Glutamatergic neuron (in vitro differentiated cells): ENCODE data around the gene SERPINB11. TPM values are rescaled to one million over a fixed set of nuclear protein-coding genes. Genes with fewer than 3 reads are reported as not detected.

ENCODE experiments used
- DNase-seq: peaks from one replicate; pipeline ENCODE4 v3.0.0; 2022
- H3K27ac Mint-ChIP-seq: one replicate; pipeline ENCODE4 v1.8.0; 2020; ENCODE audit warnings: mild to moderate bottlenecking, mixed read lengths, inconsistent platforms; ENCODE audit not compliant: unreplicated experiment
- H3K27me3 Mint-ChIP-seq: one replicate; pipeline ENCODE4 v1.8.0; 2020; ENCODE audit warnings: mild to moderate bottlenecking, moderate library complexity, mixed read lengths, inconsistent platforms; ENCODE audit not compliant: unreplicated experiment
- H3K36me3 Mint-ChIP-seq: one replicate; pipeline ENCODE4 v1.8.0; 2020; ENCODE audit warnings: mild to moderate bottlenecking, mixed read lengths, inconsistent platforms; ENCODE audit not compliant: unreplicated experiment
- H3K4me1 Mint-ChIP-seq: one replicate; pipeline ENCODE4 v1.8.0; 2020; ENCODE audit warnings: mild to moderate bottlenecking, low read depth, mixed read lengths, inconsistent platforms; ENCODE audit not compliant: unreplicated experiment
- H3K4me3 Mint-ChIP-seq: one replicate; pipeline ENCODE4 v1.8.0; 2020; ENCODE audit warnings: mild to moderate bottlenecking, mixed read lengths, inconsistent platforms; ENCODE audit not compliant: unreplicated experiment
- H3K9me3 Mint-ChIP-seq: one replicate; pipeline ENCODE4 v1.8.0; 2020; ENCODE audit warnings: mild to moderate bottlenecking, moderate library complexity, mixed read lengths, inconsistent platforms; ENCODE audit not compliant: unreplicated experiment
- total RNA-seq: library from RNA; stranded (reverse); fragmentation: NEBNext Ultra II Directional; extraction: Animal tissue kit (Norgen Biotek cat#: 25700); gene quantifications from one replicate; pipeline ENCODE4 v1.2.1, GENCODE V29; 2021; ENCODE audit not compliant: unreplicated experiment
- TF ChIP-seq, protein P1 (sequence below): fragments of 200-600 bp; sonication (generic); IDR thresholded peaks from one replicate; pipeline ENCODE4 v1.5.0; 2021; ENCODE audit not compliant: partially characterized antibody, unreplicated experiment

SERPINB11 gene
- total RNA-seq, 1 donor from 2014 or later: not detected

DNA sequence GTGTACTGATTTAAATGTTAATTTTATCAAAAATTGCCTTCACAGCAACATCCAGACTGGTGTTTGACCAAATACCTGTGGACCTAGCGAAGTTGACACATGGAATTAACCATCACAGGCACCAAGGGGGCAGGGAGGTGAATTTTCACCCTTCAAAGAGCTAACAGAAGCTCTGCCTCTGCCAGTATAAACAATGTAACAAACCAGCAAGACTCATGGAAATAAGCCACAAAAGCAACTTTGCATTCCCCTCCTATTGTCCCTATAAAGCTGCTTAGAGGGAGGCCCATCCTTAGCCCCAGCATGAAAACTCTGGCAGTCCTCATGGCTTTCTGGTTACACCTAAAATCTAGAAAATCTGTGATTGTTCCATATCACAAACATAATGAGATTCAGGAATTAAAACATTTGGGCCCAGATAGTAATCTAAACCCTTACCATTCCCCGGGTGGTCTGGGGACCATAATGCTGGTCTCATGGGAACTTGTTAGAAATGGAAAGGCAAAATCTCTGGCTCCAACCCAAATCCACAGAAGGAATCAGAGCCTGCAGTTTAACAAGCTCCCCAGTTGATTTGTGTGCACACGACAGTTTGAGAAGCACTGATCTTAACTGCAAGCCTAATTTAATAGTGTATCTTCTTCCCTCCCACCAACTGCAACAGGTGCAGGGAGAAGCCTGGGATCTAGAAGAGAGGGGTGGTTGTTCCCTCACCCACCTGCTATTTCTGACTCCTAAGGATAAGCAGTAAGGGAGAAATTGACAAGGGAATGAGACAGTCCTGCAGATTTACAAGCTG is 23.1 kb downstream of the SERPINB11 start:
- TF ChIP-seq, protein P1, sequence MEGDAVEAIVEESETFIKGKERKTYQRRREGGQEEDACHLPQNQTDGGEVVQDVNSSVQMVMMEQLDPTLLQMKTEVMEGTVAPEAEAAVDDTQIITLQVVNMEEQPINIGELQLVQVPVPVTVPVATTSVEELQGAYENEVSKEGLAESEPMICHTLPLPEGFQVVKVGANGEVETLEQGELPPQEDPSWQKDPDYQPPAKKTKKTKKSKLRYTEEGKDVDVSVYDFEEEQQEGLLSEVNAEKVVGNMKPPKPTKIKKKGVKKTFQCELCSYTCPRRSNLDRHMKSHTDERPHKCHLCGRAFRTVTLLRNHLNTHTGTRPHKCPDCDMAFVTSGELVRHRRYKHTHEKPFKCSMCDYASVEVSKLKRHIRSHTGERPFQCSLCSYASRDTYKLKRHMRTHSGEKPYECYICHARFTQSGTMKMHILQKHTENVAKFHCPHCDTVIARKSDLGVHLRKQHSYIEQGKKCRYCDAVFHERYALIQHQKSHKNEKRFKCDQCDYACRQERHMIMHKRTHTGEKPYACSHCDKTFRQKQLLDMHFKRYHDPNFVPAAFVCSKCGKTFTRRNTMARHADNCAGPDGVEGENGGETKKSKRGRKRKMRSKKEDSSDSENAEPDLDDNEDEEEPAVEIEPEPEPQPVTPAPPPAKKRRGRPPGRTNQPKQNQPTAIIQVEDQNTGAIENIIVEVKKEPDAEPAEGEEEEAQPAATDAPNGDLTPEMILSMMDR: no peak
- no peak overlapping the region for H3K27ac Mint-ChIP-seq
- no peaks in the 10 kb centered on the region for H3K27me3 Mint-ChIP-seq
- H3K4me1 Mint-ChIP-seq: no peaks in the 10 kb centered on the region
- H3K4me3 Mint-ChIP-seq: no peak overlapping the region
- peaks cover 2% of the 10 kb centered on the region for H3K9me3 Mint-ChIP-seq
- no peak for DNase-seq
- no peaks in the 10 kb centered on the region for H3K36me3 Mint-ChIP-seq

- no peaks in the 10 kb centered on the region for H3K4me1 Mint-ChIP-seq
- no peaks in the 10 kb centered on the region for H3K27me3 Mint-ChIP-seq
- H3K9me3 Mint-ChIP-seq: peaks cover 2% of the 10 kb centered on the region
- H3K4me3 Mint-ChIP-seq: no peak overlapping the region
- TF ChIP-seq, protein P1: no peak
- no peak overlapping the region for H3K27ac Mint-ChIP-seq
- no peaks in the 10 kb centered on the region for H3K36me3 Mint-ChIP-seq
- DNase-seq: no peak
These were observed 28.0 kb downstream of the SERPINB11 start for GRCh38 chr18:63730773-63731172.

DNA sequence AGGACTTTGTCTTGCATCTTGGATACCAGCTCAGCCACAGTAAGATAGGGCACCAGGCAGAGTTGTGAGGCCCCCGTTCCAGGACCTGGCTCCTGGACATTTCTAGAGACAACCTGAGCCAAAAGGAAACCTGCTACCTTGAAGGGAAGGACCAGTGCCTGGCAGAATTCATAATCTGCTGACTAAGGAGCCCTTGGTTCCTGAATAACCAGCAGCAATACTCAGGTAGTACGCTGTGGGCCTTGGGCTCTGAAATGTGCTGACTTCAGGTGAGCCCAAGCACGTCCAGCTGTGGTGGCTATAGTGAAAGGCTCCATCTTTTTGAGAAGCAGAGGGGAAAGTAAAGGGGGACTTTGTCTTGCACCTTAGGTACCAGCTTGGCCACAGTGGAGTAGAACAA is 28.5 kb downstream of the SERPINB11 start:
- no peak overlapping the region for H3K4me3 Mint-ChIP-seq
- H3K27me3 Mint-ChIP-seq: no peaks in the 10 kb centered on the region
- no peak for DNase-seq
- H3K9me3 Mint-ChIP-seq: peaks cover 2% of the 10 kb centered on the region
- H3K27ac Mint-ChIP-seq: no peak overlapping the region
- no peaks in the 10 kb centered on the region for H3K4me1 Mint-ChIP-seq
- no peaks in the 10 kb centered on the region for H3K36me3 Mint-ChIP-seq
- TF ChIP-seq, protein P1: no peak

GRCh38 chr18:63736876-63737275 is 34.1 kb downstream of the SERPINB11 start:
- no peaks in the 10 kb centered on the region for H3K9me3 Mint-ChIP-seq
- H3K27me3 Mint-ChIP-seq: no peaks in the 10 kb centered on the region
- no peaks in the 10 kb centered on the region for H3K36me3 Mint-ChIP-seq
- TF ChIP-seq, protein P1: no peak
- no peak for DNase-seq
- no peak overlapping the region for H3K4me3 Mint-ChIP-seq
- H3K4me1 Mint-ChIP-seq: no peaks in the 10 kb centered on the region
- H3K27ac Mint-ChIP-seq: no peak overlapping the region

GRCh38 chr18:63741769-63742168 is 39.0 kb downstream of the SERPINB11 start:
- H3K4me3 Mint-ChIP-seq: no peak overlapping the region
- H3K27me3 Mint-ChIP-seq: no peaks in the 10 kb centered on the region
- no peaks in the 10 kb centered on the region for H3K4me1 Mint-ChIP-seq
- DNase-seq: no peak
- no peak overlapping the region for H3K27ac Mint-ChIP-seq
- TF ChIP-seq, protein P1: no peak
- no peaks in the 10 kb centered on the region for H3K9me3 Mint-ChIP-seq
- H3K36me3 Mint-ChIP-seq: no peaks in the 10 kb centered on the region
